GM12878 (cell line): ENCODE measurements around the gene ROCK2. TPM values are rescaled to one million over a fixed set of nuclear protein-coding genes. Genes with fewer than 3 reads are reported as not detected.

ENCODE experiments used
- ATAC-seq: fragments of 200-7000 bp; cut with Tn5 transposase; 3 replicates; pipeline ENCODE4 v1.9.1; 2020; ENCODE audit warnings: mild to moderate bottlenecking, moderate library complexity
- BruUV-seq: library from RNA; stranded (reverse); fragments of 400-500 nt; replicated peaks from 2 replicates; lab custom pipeline; 2021; lab: Mats Ljungman, UMichigan
- CTCF ChIA-PET: fragments of 300-600 bp; sonication (Branson Sonifier 250); formaldehyde crosslinking; extraction: SDS; loops from one replicate; lab custom pipeline; 2021; ENCODE audit warnings: inconsistent platforms; lab: Yijun Ruan, JAX
- POLR2A ChIA-PET: fragments of 350-600 bp; formaldehyde crosslinking; extraction: SDS; loops from one replicate; lab custom pipeline; 2021; ENCODE audit warnings: inconsistent platforms; lab: Charles Lee
- RAD21 ChIA-PET: fragments of 300-600 bp; sonication (Branson Sonifier 250); formaldehyde crosslinking; loops from one replicate; lab custom pipeline; 2023; ENCODE audit warnings: antibody characterized with exemption; ENCODE audit not compliant: unreplicated experiment; lab: Charles Lee
- SMC1A ChIA-PET: fragments of 300-600 bp; sonication (Branson Sonifier 250); formaldehyde crosslinking; loops from one replicate; lab custom pipeline; 2023; ENCODE audit not compliant: unreplicated experiment, uncharacterized antibody; lab: Charles Lee
- DNase-seq: peaks from one replicate; pipeline ENCODE4 v3.0.0-alpha.2; 2011; ENCODE audit warnings: low read depth, low spot score
- FAIRE-seq: peaks from 3 replicates; lab custom pipeline; 2011; peaks lifted over from hg19 to GRCh38; lab: Jason Lieb, UNC
- H2AFZ ChIP-seq: 2 replicates; pipeline ENCODE4 v1.6.0; 2011; ENCODE audit warnings: low read depth, low read length, control low read depth; ENCODE audit not compliant: control insufficient read depth
- H3K27ac ChIP-seq: 2 replicates; pipeline ENCODE4 v1.5.1; 2011; ENCODE audit warnings: control low read depth; ENCODE audit not compliant: control insufficient read depth, insufficient read depth
- H3K27me3 ChIP-seq, 2 experiments: replicated peaks in 1 of 2; 2 replicates each; pipeline versions ENCODE4 v1.6.0 to v1.6.1; 2011; ENCODE audit warnings: low read length in 1 of 2; ENCODE audit not compliant: control insufficient read depth in 2 of 2, insufficient read depth in 2 of 2
- H3K36me3 ChIP-seq, 2 experiments: 2 replicates each; pipeline ENCODE4 v1.5.1; 2011; ENCODE audit warnings: low read length in 1 of 2; ENCODE audit not compliant: control insufficient read depth in 2 of 2, insufficient read depth in 2 of 2
- H3K4me1 ChIP-seq: 2 replicates; pipeline ENCODE4 v1.6.1; 2011; ENCODE audit warnings: mild to moderate bottlenecking, low read length, moderate library complexity, mixed read lengths; ENCODE audit not compliant: control insufficient read depth, insufficient read depth
- H3K4me2 ChIP-seq: 2 replicates; pipeline ENCODE4 v1.6.0; 2011; ENCODE audit warnings: control low read depth; ENCODE audit not compliant: control insufficient read depth, insufficient read depth
- H3K4me3 ChIP-seq: fragments of 200-600 bp; sonication (generic); 2 replicates; pipeline ENCODE4 v1.5.1; 2016
- H3K79me2 ChIP-seq: 2 replicates; pipeline ENCODE4 v1.6.0; 2011; ENCODE audit warnings: low read length; ENCODE audit not compliant: control insufficient read depth, insufficient read depth
- H3K9ac ChIP-seq: 2 replicates; pipeline ENCODE4 v1.8.0; 2011; ENCODE audit warnings: low read length, control low read depth, mixed read lengths; ENCODE audit not compliant: control insufficient read depth, insufficient read depth
- H3K9me3 ChIP-seq: replicated peaks from 3 replicates; pipeline ENCODE4 v1.5.1; 2011; ENCODE audit warnings: mild to moderate bottlenecking, low read length; ENCODE audit not compliant: control insufficient read depth, insufficient read depth
- H4K20me1 ChIP-seq: 2 replicates; pipeline ENCODE4 v1.6.0; 2011; ENCODE audit not compliant: control insufficient read depth, insufficient read depth
- GABPA ChIP-seq: IDR thresholded peaks from 2 replicates; pipeline ENCODE4 v1.6.1; 2014; ENCODE audit warnings: antibody characterized with exemption, low read depth, mild to moderate bottlenecking, inconsistent platforms
- POLR2AphosphoS2 ChIP-seq: IDR thresholded peaks from 2 replicates; pipeline ENCODE4 v1.6.1; 2011; ENCODE audit warnings: low read depth, mild to moderate bottlenecking, low read length, improper control_type of control experiment, moderate library complexity
- USF1 ChIP-seq: IDR thresholded peaks from 2 replicates; pipeline ENCODE4 v1.6.1; 2011; ENCODE audit warnings: borderline replicate concordance, low read depth, mild to moderate bottlenecking, moderate library complexity, mixed read lengths, low read length; ENCODE audit not compliant: insufficient read depth; ENCODE audit errors: extremely low read length
- WGBS: methylation state at CpG from one replicate; pipeline ENCODE4 v1.1.6; 2016; ENCODE audit warnings: low lambda C conversion rate; ENCODE audit not compliant: insufficient replicate concordance, insufficient coverage; ENCODE audit errors: missing lambda C conversion rate; 5-methylcytosine and 5-hydroxymethylcytosine counted together
- in situ Hi-C: fragments of 300-500 bp; cut with MboI; formaldehyde crosslinking; loops from 9 replicates; pipeline ENCODE4 v1.14.3; 2018; ENCODE audit warnings: mixed read lengths
- intact Hi-C: fragments of 100-400 bp; cut with micrococcal nuclease; formaldehyde crosslinking; loops from one replicate; pipeline ENCODE4 v1.14.2; 2022; ENCODE audit not compliant: unreplicated experiment
- polyA plus RNA-seq, 11 experiments: library from polyadenylated mRNA; depleted of rRNA in 4 of 11; unstranded in 6 of 11; stranded (reverse) in 5 of 11; fragments of >200 nt; fragmentation: Nextera tagmentation in 4 of 11; fragmentation: Illumina TruSeq in 1 of 11; extraction: Ambion mirVana in 4 of 11; extraction: Trizol in 1 of 11; gene quantifications; 1 replicate in 1 of 11; 2 replicates in 10 of 11; pipeline versions ENCODE4 v1.2.1 to v1.2.3, GENCODE V29; 2011 to 2016; ENCODE audit warnings: inconsistent platforms in 2 of 11, missing spikeins in 2 of 11, low read depth in 1 of 11
- total RNA-seq, 4 experiments: library from RNA; depleted of rRNA in 3 of 4; stranded (reverse); fragments of >200 nt in 3 of 4; fragmentation: Illumina TruSeq in 1 of 4; extraction: Trizol in 1 of 4; gene quantifications; 2 replicates each; pipeline versions ENCODE4 v1.2.1 to v1.2.3, GENCODE V29; 2013 to 2021

The ROCK2 gene
- total and polyA plus RNA-seq, 10 of the 15 experiments (the other 5 are each of a cell fraction or from before 2014, with no cell fraction given), result 4.6 to 22.1 (median 8.3) TPM

GRCh38 chr2:11133936-11134320, 210.5 kb downstream of the ROCK2 start:
- intact Hi-C loops, result loop anchor here (5.0 to 10.0 kb wide), 2 partner anchors 211 to 343 kb away; partner anchors contain the start of gene ROCK2
- FAIRE-seq (no peak), DNase-seq (no peak), ATAC-seq (no peak)
- peaks cover 8% of the 10 kb centered on the region for H3K4me1 ChIP-seq
- H3K9ac ChIP-seq, result no peak overlapping the region
- no peak overlapping the region for H3K4me2 ChIP-seq
- in situ Hi-C loops, result loop anchor here (5.0 kb wide), 2 partner anchors 313 to 448 kb away; no protein-coding TSS in a partner anchor
- ChIA-PET SMC1A (interaction anchor here (1.0 to 3.9 kb wide), 8 partner anchors 20 to 453 kb away, joined by 3 to 30 read pairs (median 4); no protein-coding TSS in a partner anchor), RAD21 (interaction anchor here (2.4 to 3.6 kb wide), 4 partner anchors 11 to 450 kb away, joined by 5 to 20 read pairs (median 10); no protein-coding TSS in a partner anchor), POLR2A (no interaction called here), CTCF (interaction anchor here (0.9 to 7.4 kb wide), 13 partner anchors 21 to 458 kb away, joined by 3 to 122 read pairs (median 4); partner anchors contain the start of gene SLC66A3)
- no peaks in the 10 kb centered on the region for H3K9me3 ChIP-seq
- no peaks in the 10 kb centered on the region for H4K20me1 ChIP-seq
- 46% methylated on average over 8 of the region's 8 CpGs for WGBS
- H2AFZ ChIP-seq, result no peak overlapping the region
- H3K4me3 ChIP-seq, result no peak overlapping the region
- no peaks in the 10 kb centered on the region for H3K79me2 ChIP-seq
- no TSS peak for BruUV-seq
- H3K36me3 ChIP-seq, result no peaks in the 10 kb centered on the region
- TF ChIP-seq GABPA, result no peak
- TF ChIP-seq USF1, result no peak
- no peak for TF ChIP-seq POLR2AphosphoS2
- no peak overlapping the region for H3K27ac ChIP-seq
- no peaks in the 10 kb centered on the region; a peak in 1 of 4 replicates for H3K27me3 ChIP-seq
